Keratinocyte (primary cell): ENCODE results near the gene MTMR4. TPM values are rescaled to one million over a fixed set of nuclear protein-coding genes. Genes with fewer than 3 reads are reported as not detected.

Experiments used
- DNase-seq: peaks from one replicate; pipeline ENCODE4 v3.0.0-alpha.2; 2011; ENCODE audit warnings: low read depth, missing footprints, low spot score
- FAIRE-seq: peaks from 2 replicates; lab custom pipeline; 2011; peaks lifted over from hg19 to GRCh38; lab: Jason Lieb, UNC
- H2AFZ ChIP-seq: 2 replicates; pipeline ENCODE4 v1.6.0; 2012; ENCODE audit warnings: low read length, control low read depth, inconsistent platforms; ENCODE audit not compliant: control insufficient read depth
- H3K27ac ChIP-seq: 2 replicates; pipeline ENCODE4 v1.5.1; 2011; ENCODE audit warnings: low read length; ENCODE audit not compliant: control insufficient read depth, insufficient read depth
- H3K27me3 ChIP-seq: 3 replicates; pipeline ENCODE4 v1.6.0; 2011; ENCODE audit warnings: low read length; ENCODE audit not compliant: control insufficient read depth, insufficient read depth; ENCODE audit errors: extremely low read depth
- H3K36me3 ChIP-seq, 2 experiments: 2 replicates in 1 of 2; 3 replicates in 1 of 2; pipeline ENCODE4 v1.5.1; 2011; ENCODE audit warnings: low read length in 2 of 2, mild to moderate bottlenecking in 1 of 2; ENCODE audit not compliant: control insufficient read depth in 2 of 2, insufficient read depth in 2 of 2; ENCODE audit errors: extremely low read depth in 1 of 2
- H3K4me1 ChIP-seq: 3 replicates; pipeline ENCODE4 v1.5.1; 2011; ENCODE audit warnings: low read length; ENCODE audit not compliant: control insufficient read depth, insufficient read depth; ENCODE audit errors: extremely low read depth
- H3K4me2 ChIP-seq: 3 replicates; pipeline ENCODE4 v1.6.0; 2011; ENCODE audit warnings: low read depth, low read length; ENCODE audit not compliant: control insufficient read depth, insufficient read depth; ENCODE audit errors: extremely low read depth
- H3K4me3 ChIP-seq, 3 experiments: fragments of 200-600 bp in 1 of 3; sonication (generic) in 1 of 3; 2 replicates in 2 of 3; 3 replicates in 1 of 3; pipeline ENCODE4 v1.5.1; 2011 to 2016; ENCODE audit warnings: low read length in 3 of 3, mild to moderate bottlenecking in 3 of 3, control low read depth in 2 of 3, inconsistent platforms in 1 of 3, low read depth in 1 of 3, mixed read lengths in 1 of 3, mixed run types in 1 of 3, moderate library complexity in 1 of 3; ENCODE audit not compliant: control insufficient read depth in 2 of 3, insufficient read depth in 2 of 3; ENCODE audit errors: extremely low read depth in 1 of 3
- H3K79me2 ChIP-seq: 2 replicates; pipeline ENCODE4 v1.6.0; 2012; ENCODE audit warnings: low read length; ENCODE audit not compliant: control insufficient read depth, insufficient read depth
- H3K9ac ChIP-seq: 3 replicates; pipeline ENCODE4 v1.6.0; 2011; ENCODE audit warnings: low read length; ENCODE audit not compliant: control insufficient read depth, insufficient read depth; ENCODE audit errors: extremely low read depth
- H3K9me1 ChIP-seq: 3 replicates; pipeline ENCODE4 v1.6.0; 2011; ENCODE audit warnings: low read length; ENCODE audit not compliant: control insufficient read depth, insufficient read depth; ENCODE audit errors: extremely low read depth
- H3K9me3 ChIP-seq: 2 replicates; pipeline ENCODE4 v1.5.1; 2012; ENCODE audit warnings: low read depth, low read length; ENCODE audit not compliant: control insufficient read depth
- H4K20me1 ChIP-seq: 3 replicates; pipeline ENCODE4 v1.6.0; 2011; ENCODE audit warnings: low read length; ENCODE audit not compliant: control insufficient read depth, insufficient read depth; ENCODE audit errors: extremely low read depth
- EZH2 ChIP-seq: IDR thresholded peaks from one replicate; pipeline ENCODE4 v1.6.1; 2012; ENCODE audit warnings: inconsistent platforms, mild to moderate bottlenecking, low read length, moderate library complexity
- dilution Hi-C: fragments of 300-500 bp; cut with MboI; formaldehyde crosslinking; loops from one replicate; pipeline ENCODE4 v1.7.0; 2020; ENCODE audit warnings: low sequenced_read_pairs; ENCODE audit not compliant: extremely low pct_ligation_motif_present
- polyA plus RNA-seq, 5 experiments: library from polyadenylated mRNA; depleted of rRNA in 3 of 5; stranded (reverse) in 3 of 5; stranded (forward) in 1 of 5; unstranded in 1 of 5; fragments of >200 nt; gene quantifications; 1 replicate in 1 of 5; 2 replicates in 3 of 5; 3 replicates in 1 of 5; pipeline versions ENCODE4 v1.2.1 to v1.2.3, GENCODE V29; 2011 to 2012; ENCODE audit warnings: missing spikeins in 2 of 5, low read depth in 1 of 5, low replicate concordance in 1 of 5
- TF ChIP-seq, protein P1 (sequence below), 3 experiments: IDR thresholded peaks in 1 of 3; conservative IDR thresholded peaks in 1 of 3; optimal IDR thresholded peaks in 1 of 3; 2 replicates in 2 of 3; 3 replicates in 1 of 3; pipeline versions ENCODE3 to v1.5.1; 2011; ENCODE audit warnings: low read length in 3 of 3, mild to moderate bottlenecking in 3 of 3, moderate library complexity in 2 of 3, control low read depth in 1 of 3, inconsistent platforms in 1 of 3; ENCODE audit not compliant: insufficient read depth in 2 of 3; ENCODE audit errors: extremely low read depth in 1 of 3

MTMR4 gene
- polyA plus RNA-seq, 1 donor (not counting 4 experiments of a cell fraction or from before 2014, with no cell fraction given), result 18.9 TPM

DNA sequence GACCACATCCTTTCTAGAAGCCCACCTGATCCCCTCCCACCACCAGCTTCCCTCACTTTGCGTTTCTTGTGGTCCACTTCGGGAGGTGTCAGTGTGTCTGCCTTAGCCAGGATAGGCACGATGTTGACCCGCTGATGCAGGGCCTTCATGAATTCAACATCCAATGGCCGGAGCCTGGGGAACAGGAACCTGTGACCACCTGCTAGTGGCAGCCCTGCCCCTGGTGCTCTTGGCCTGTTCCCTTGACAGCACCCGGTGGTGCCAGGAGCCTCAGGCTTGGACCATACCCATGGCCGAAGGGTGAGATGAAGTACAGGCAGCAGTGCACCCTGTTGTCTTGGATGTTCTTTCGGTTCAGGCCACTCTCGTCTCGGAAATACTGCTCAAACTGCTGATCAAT, 7.2 kb upstream of the MTMR4 start:
- H3K4me3 ChIP-seq, result no peak overlapping the region
- no peak overlapping the region for H3K4me2 ChIP-seq
- H2AFZ ChIP-seq, result peak overlapping the region; percentile 36
- FAIRE-seq, result no peak
- no peak for TF ChIP-seq EZH2
- TF ChIP-seq, protein P1, sequence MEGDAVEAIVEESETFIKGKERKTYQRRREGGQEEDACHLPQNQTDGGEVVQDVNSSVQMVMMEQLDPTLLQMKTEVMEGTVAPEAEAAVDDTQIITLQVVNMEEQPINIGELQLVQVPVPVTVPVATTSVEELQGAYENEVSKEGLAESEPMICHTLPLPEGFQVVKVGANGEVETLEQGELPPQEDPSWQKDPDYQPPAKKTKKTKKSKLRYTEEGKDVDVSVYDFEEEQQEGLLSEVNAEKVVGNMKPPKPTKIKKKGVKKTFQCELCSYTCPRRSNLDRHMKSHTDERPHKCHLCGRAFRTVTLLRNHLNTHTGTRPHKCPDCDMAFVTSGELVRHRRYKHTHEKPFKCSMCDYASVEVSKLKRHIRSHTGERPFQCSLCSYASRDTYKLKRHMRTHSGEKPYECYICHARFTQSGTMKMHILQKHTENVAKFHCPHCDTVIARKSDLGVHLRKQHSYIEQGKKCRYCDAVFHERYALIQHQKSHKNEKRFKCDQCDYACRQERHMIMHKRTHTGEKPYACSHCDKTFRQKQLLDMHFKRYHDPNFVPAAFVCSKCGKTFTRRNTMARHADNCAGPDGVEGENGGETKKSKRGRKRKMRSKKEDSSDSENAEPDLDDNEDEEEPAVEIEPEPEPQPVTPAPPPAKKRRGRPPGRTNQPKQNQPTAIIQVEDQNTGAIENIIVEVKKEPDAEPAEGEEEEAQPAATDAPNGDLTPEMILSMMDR (optimal IDR thresholded peaks at IDR 0.05 in 1 of 3, IDR thresholded peaks at IDR 0.05 in 1 of 3, conservative IDR thresholded peaks at IDR 0.05 in 1 of 3; ENCODE audit: extremely low read depth in 1 of 3, insufficient read depth in 2 of 3, low read length in 3 of 3), result no peak
- H4K20me1 ChIP-seq, result no peaks in the 10 kb centered on the region
- dilution Hi-C loops, result no loop called here
- H3K4me1 ChIP-seq, result peaks cover 36% of the 10 kb centered on the region
- no peaks in the 10 kb centered on the region for H3K9me1 ChIP-seq
- no peaks in the 10 kb centered on the region for H3K9me3 ChIP-seq
- no peak for DNase-seq
- no peaks in the 10 kb centered on the region for H3K79me2 ChIP-seq
- no peaks in the 10 kb centered on the region for H3K36me3 ChIP-seq
- no peak overlapping the region for H3K9ac ChIP-seq
- H3K27me3 ChIP-seq, result no peaks in the 10 kb centered on the region
- no peak overlapping the region for H3K27ac ChIP-seq

DNA sequence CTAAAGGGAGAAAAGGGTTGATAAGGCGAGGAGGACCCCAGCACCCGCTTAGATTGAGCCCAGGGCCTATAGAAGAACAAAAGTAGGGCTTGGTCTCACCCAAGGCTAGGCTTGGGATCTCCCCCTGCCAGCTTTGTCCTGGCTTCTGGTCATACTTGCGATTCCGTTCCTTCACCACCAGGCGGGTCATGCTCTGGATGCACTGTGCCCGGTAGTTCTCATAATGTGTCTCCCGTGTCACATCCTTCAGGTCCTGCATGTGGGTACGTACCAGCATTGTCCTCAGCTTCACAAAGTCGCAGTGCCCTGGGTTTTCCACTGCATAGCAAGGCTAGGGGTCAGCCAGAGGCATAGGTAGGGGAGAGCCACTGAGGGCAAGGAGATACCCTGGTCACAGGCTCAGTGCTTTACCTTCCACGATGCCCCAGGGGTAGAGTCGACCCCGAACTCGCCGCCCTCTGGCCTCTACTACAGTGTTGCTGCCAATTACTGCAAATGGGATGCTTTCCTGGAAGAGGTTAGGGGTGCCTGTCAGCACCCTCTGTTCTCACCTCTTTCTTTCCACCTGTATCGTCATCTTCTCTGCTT, 6.5 kb upstream of the MTMR4 start:
- Histone ChIP-seq H3K9me3 (no peaks in the 10 kb centered on the region), H3K27ac (no peak overlapping the region), H3K4me3 (no peak overlapping the region), H3K36me3 (no peaks in the 10 kb centered on the region), H3K9ac (no peak overlapping the region), H3K79me2 (no peaks in the 10 kb centered on the region), H3K9me1 (no peaks in the 10 kb centered on the region), H2AFZ (no peak overlapping the region), H3K4me1 (peaks cover 31% of the 10 kb centered on the region), H4K20me1 (no peaks in the 10 kb centered on the region), H3K4me2 (no peak overlapping the region), H3K27me3 (no peaks in the 10 kb centered on the region)
- no peak for FAIRE-seq
- no peak for TF ChIP-seq EZH2
- TF ChIP-seq, protein P1 (optimal IDR thresholded peaks at IDR 0.05 in 1 of 3, IDR thresholded peaks at IDR 0.05 in 1 of 3, conservative IDR thresholded peaks at IDR 0.05 in 1 of 3; ENCODE audit: extremely low read depth in 1 of 3, insufficient read depth in 2 of 3, low read length in 3 of 3), result peak; percentile 28 to 49 (median 34)
- dilution Hi-C loops, result no loop called here
- DNase-seq, result no peak
